Measurements from ENCODE around the gene NAA38. TPM values are rescaled to one million over a fixed set of nuclear protein-coding genes. Genes with fewer than 3 reads are reported as not detected.

Gene NAA38
- total and polyA plus RNA-seq, 2 donors (not counting 1 experiment from before 2014, with no cell fraction given): 20.0 to 80.5 TPM

DNA sequence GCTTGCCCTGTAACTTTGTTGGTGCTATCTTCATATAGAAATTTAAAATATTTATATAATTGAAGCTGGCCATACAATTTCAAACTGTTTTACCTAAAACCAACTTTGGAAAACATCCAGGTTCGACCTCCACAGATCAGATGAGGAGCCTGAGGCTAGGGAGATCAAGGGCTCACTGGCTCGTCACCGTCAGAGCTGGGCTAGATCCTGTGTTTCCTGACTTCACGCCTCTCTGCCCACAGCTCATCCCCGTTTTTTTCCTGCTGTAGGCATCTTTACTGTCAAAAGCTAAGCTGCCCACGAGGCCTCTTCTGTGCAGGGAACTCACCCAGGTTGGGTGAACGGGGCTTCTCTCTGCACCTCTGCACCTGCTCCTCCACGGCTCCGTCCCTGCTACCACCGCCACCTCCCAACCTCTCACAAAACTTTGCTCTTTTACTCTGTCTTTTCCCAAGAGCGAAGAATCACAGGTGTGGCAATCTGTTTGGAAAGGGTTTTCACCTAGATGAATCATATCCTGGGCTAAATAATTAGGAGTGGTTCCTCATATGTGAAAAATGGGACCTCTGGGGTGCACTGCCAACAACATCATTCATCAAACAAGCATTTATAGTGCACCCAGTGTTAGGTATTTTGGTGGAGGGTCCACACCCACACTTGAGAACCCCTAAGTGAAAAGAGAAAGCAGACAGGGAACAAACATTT is 48.1 kb downstream of the NAA38 start:
- no peak overlapping the region for H3K27ac ChIP-seq (ENCODE audit: low read length in 2 of 2)
- CTCF ChIA-PET: no interaction called here
- no peaks in the 10 kb centered on the region for H3K4me1 Mint-ChIP-seq
- H3K9ac ChIP-seq (ENCODE audit: low read length): no peak overlapping the region
- no peak for DNase-seq
- TF ChIP-seq EZH2 (IDR thresholded peaks at IDR 0.05; ENCODE audit: borderline replicate concordance, insufficient read depth, low read depth, low read length, poor library complexity, severe bottlenecking): no peak
- no peak for TF ChIP-seq CTCF (IDR thresholded peaks at IDR 0.05)
- no peak for ATAC-seq (ENCODE audit: low read depth)
- POLR2A ChIA-PET: no interaction called here
- H3K36me3 ChIP-seq (replicated peaks in 1 of 2; ENCODE audit: control extremely low read depth in 1 of 2, control insufficient read depth in 1 of 2, extremely low read depth in 1 of 2, insufficient read depth in 2 of 2, low read length in 1 of 2): no peaks in the 10 kb centered on the region
- WGBS (ENCODE audit: insufficient coverage): 71% methylated on average over 6 of the region's 11 CpGs
- no peaks in the 10 kb centered on the region for H3K79me2 ChIP-seq (ENCODE audit: control insufficient read depth, insufficient read depth, low read length)
- H4K20me1 ChIP-seq (ENCODE audit: control insufficient read depth, insufficient read depth, low read length, poor library complexity, severe bottlenecking): no peaks in the 10 kb centered on the region
- no peak overlapping the region for H3K4me3 Mint-ChIP-seq
- no peaks in the 10 kb centered on the region for H3K4me1 ChIP-seq (ENCODE audit: control insufficient read depth in 2 of 2, insufficient read depth in 2 of 2, low read length in 2 of 2)
- no peak overlapping the region for H3K27ac Mint-ChIP-seq
- H3K4me2 ChIP-seq (replicated peaks; ENCODE audit: low read depth, low read length, poor library complexity, severe bottlenecking): no peak overlapping the region
- no peak overlapping the region for H3K4me3 ChIP-seq (ENCODE audit: control extremely low read depth in 1 of 5, extremely low read depth in 1 of 5, insufficient read depth in 1 of 5, low read depth in 2 of 5, low read length in 4 of 5)
- intact Hi-C loops (cut with micrococcal nuclease): no loop called here
- H3K9me3 ChIP-seq (ENCODE audit: control extremely low read depth in 1 of 3, control insufficient read depth in 2 of 3, insufficient read depth in 1 of 3, low read length in 2 of 3): no peaks in the 10 kb centered on the region
- peaks cover 25% of the 10 kb centered on the region for H3K27me3 Mint-ChIP-seq
- peaks cover 0 to 5% (median 0%) of the 10 kb centered on the region in 4 experiments for H3K27me3 ChIP-seq (replicated peaks in 1 of 4; ENCODE audit: control extremely low read depth in 1 of 4, control insufficient read depth in 3 of 4, insufficient read depth in 4 of 4, low read length in 3 of 4)
- no peak overlapping the region for H2AFZ ChIP-seq (ENCODE audit: insufficient read depth, low read depth, low read length, poor library complexity, severe bottlenecking)
- H3K9me3 Mint-ChIP-seq (ENCODE audit: insufficient read depth): no peaks in the 10 kb centered on the region

DNA sequence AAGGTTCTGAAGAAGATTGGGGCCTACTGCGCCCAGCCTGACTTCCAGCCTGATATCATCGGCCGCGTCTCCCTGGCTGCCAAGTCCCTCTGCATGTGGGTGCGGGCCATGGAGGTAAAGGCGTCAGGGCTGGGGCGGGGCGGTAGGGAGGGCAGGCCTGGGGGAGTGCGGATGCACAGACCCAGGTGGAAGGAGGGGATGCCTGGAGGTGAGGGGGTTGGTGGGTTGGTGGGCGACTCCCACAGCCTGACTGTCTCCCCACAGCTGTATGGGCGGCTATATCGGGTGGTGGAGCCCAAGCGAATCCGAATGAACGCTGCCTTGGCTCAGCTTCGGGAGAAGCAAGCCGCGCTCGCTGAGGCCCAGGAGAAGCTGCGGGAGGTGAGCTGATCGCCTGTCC is 50.2 kb downstream of the NAA38 start:
- intact Hi-C loops (cut with micrococcal nuclease): no loop called here

More for the DNA sequence above, 50.2 kb downstream of the NAA38 start:
- Mint-ChIP-seq H3K27me3 (peaks cover 36% of the 10 kb centered on the region), H3K27ac (no peak overlapping the region), H3K4me1 (no peaks in the 10 kb centered on the region), H3K9me3 (ENCODE audit: insufficient read depth) (no peaks in the 10 kb centered on the region), H3K4me3 (no peak overlapping the region)
- ChIA-PET CTCF (no interaction called here), POLR2A (no interaction called here)
- Histone ChIP-seq H3K9ac (ENCODE audit: low read length) (no peak overlapping the region), H3K79me2 (ENCODE audit: control insufficient read depth, insufficient read depth, low read length) (no peaks in the 10 kb centered on the region), H4K20me1 (ENCODE audit: control insufficient read depth, insufficient read depth, low read length, poor library complexity, severe bottlenecking) (no peaks in the 10 kb centered on the region), H3K36me3 (replicated peaks in 1 of 2; ENCODE audit: control extremely low read depth in 1 of 2, control insufficient read depth in 1 of 2, extremely low read depth in 1 of 2, insufficient read depth in 2 of 2, low read length in 1 of 2) (no peaks in the 10 kb centered on the region), H3K9me3 (ENCODE audit: control extremely low read depth in 1 of 3, control insufficient read depth in 2 of 3, insufficient read depth in 1 of 3, low read length in 2 of 3) (no peaks in the 10 kb centered on the region), H3K27me3 (replicated peaks in 1 of 4; ENCODE audit: control extremely low read depth in 1 of 4, control insufficient read depth in 3 of 4, insufficient read depth in 4 of 4, low read length in 3 of 4) (peaks cover 0 to 5% (median 0%) of the 10 kb centered on the region in 4 experiments), H3K4me1 (ENCODE audit: control insufficient read depth in 2 of 2, insufficient read depth in 2 of 2, low read length in 2 of 2) (no peaks in the 10 kb centered on the region), H3K27ac (ENCODE audit: low read length in 2 of 2) (no peak overlapping the region), H3K4me3 (ENCODE audit: control extremely low read depth in 1 of 5, extremely low read depth in 1 of 5, insufficient read depth in 1 of 5, low read depth in 2 of 5, low read length in 4 of 5) (no peak overlapping the region), H2AFZ (ENCODE audit: insufficient read depth, low read depth, low read length, poor library complexity, severe bottlenecking) (no peak overlapping the region), H3K4me2 (replicated peaks; ENCODE audit: low read depth, low read length, poor library complexity, severe bottlenecking) (no peak overlapping the region)
- TF ChIP-seq EZH2 (IDR thresholded peaks at IDR 0.05; ENCODE audit: borderline replicate concordance, insufficient read depth, low read depth, low read length, poor library complexity, severe bottlenecking) (no peak), CTCF (IDR thresholded peaks at IDR 0.05) (no peak)
- ATAC-seq (ENCODE audit: low read depth) (no peak), DNase-seq (no peak)
- 96% methylated on average over 21 of the region's 21 CpGs for WGBS (ENCODE audit: insufficient coverage)

Data from B cell (primary cell).